Measurements from ENCODE around the gene NCAM2.

NCAM2 gene

GRCh38 chr21:21481239-21481638 is 483.0 kb downstream of the NCAM2 start:
- no peaks in the 10 kb centered on the region for H3K9me3 ChIP-seq (ENCODE audit: control insufficient read depth, low read length)
- H3K27ac ChIP-seq, result no peak overlapping the region
- H3K4me2 ChIP-seq (ENCODE audit: low read length), result no peak overlapping the region
- no peak overlapping the region for H3K4me3 ChIP-seq (ENCODE audit: low read depth, low read length)
- no peaks in the 10 kb centered on the region for H3K36me3 ChIP-seq (ENCODE audit: control insufficient read depth, insufficient read depth, low read length)
- no peak for TF ChIP-seq CTCF (IDR thresholded peaks at IDR 0.05)
- no peaks in the 10 kb centered on the region for H3K4me1 ChIP-seq
- no peak overlapping the region for H3K9ac ChIP-seq
- H3K27me3 ChIP-seq (ENCODE audit: control insufficient read depth, insufficient read depth, low read length), result no peaks in the 10 kb centered on the region
- H3K79me2 ChIP-seq, result no peaks in the 10 kb centered on the region
- no peak overlapping the region for H2AFZ ChIP-seq

GRCh38 chr21:21508859-21509258 is 510.6 kb downstream of the NCAM2 start:
- no peak for TF ChIP-seq CTCF (IDR thresholded peaks at IDR 0.05)
- Histone ChIP-seq H3K36me3 (ENCODE audit: control insufficient read depth, insufficient read depth, low read length) (no peaks in the 10 kb centered on the region), H3K4me2 (ENCODE audit: low read length) (no peak overlapping the region), H3K27me3 (ENCODE audit: control insufficient read depth, insufficient read depth, low read length) (no peaks in the 10 kb centered on the region), H2AFZ (no peak overlapping the region), H3K4me3 (ENCODE audit: low read depth, low read length) (no peak overlapping the region), H3K4me1 (no peaks in the 10 kb centered on the region), H3K9ac (no peak overlapping the region), H3K27ac (no peak overlapping the region), H3K79me2 (no peaks in the 10 kb centered on the region), H3K9me3 (ENCODE audit: control insufficient read depth, low read length) (no peaks in the 10 kb centered on the region)

GRCh38 chr21:21530680-21531079 is 532.5 kb downstream of the NCAM2 start:
- no peaks in the 10 kb centered on the region for H3K79me2 ChIP-seq
- no peak overlapping the region for H3K4me3 ChIP-seq (ENCODE audit: low read depth, low read length)
- H3K9ac ChIP-seq, result no peak overlapping the region
- H3K4me2 ChIP-seq (ENCODE audit: low read length), result no peak overlapping the region
- H3K9me3 ChIP-seq (ENCODE audit: control insufficient read depth, low read length), result no peaks in the 10 kb centered on the region
- no peaks in the 10 kb centered on the region for H3K36me3 ChIP-seq (ENCODE audit: control insufficient read depth, insufficient read depth, low read length)
- no peak overlapping the region for H3K27ac ChIP-seq
- no peaks in the 10 kb centered on the region for H3K4me1 ChIP-seq
- no peak overlapping the region for H2AFZ ChIP-seq
- no peak for TF ChIP-seq CTCF (IDR thresholded peaks at IDR 0.05)
- no peaks in the 10 kb centered on the region for H3K27me3 ChIP-seq (ENCODE audit: control insufficient read depth, insufficient read depth, low read length)

GRCh38 chr21:21547368-21547953 is 549.3 kb downstream of the NCAM2 start:
- Histone ChIP-seq H3K36me3 (ENCODE audit: control insufficient read depth, insufficient read depth, low read length) (no peaks in the 10 kb centered on the region), H3K27me3 (ENCODE audit: control insufficient read depth, insufficient read depth, low read length) (no peaks in the 10 kb centered on the region), H3K9ac (no peak overlapping the region), H3K9me3 (ENCODE audit: control insufficient read depth, low read length) (no peaks in the 10 kb centered on the region), H3K79me2 (no peaks in the 10 kb centered on the region), H3K27ac (no peak overlapping the region), H3K4me1 (no peaks in the 10 kb centered on the region), H3K4me2 (ENCODE audit: low read length) (no peak overlapping the region), H2AFZ (no peak overlapping the region), H3K4me3 (ENCODE audit: low read depth, low read length) (no peak overlapping the region)
- TF ChIP-seq CTCF (IDR thresholded peaks at IDR 0.05), result no peak

GRCh38 chr21:21559285-21560045 is 561.3 kb downstream of the NCAM2 start:
- H3K9me3 ChIP-seq (ENCODE audit: control insufficient read depth, low read length), result no peaks in the 10 kb centered on the region
- TF ChIP-seq CTCF (IDR thresholded peaks at IDR 0.05), result no peak
- H3K4me1 ChIP-seq, result no peaks in the 10 kb centered on the region
- H3K4me3 ChIP-seq (ENCODE audit: low read depth, low read length), result no peak overlapping the region
- no peaks in the 10 kb centered on the region for H3K79me2 ChIP-seq
- H3K9ac ChIP-seq, result no peak overlapping the region
- no peaks in the 10 kb centered on the region for H3K36me3 ChIP-seq (ENCODE audit: control insufficient read depth, insufficient read depth, low read length)
- no peak overlapping the region for H2AFZ ChIP-seq
- H3K27ac ChIP-seq, result no peak overlapping the region
- no peak overlapping the region for H3K4me2 ChIP-seq (ENCODE audit: low read length)
- H3K27me3 ChIP-seq (ENCODE audit: control insufficient read depth, insufficient read depth, low read length), result no peaks in the 10 kb centered on the region

All from parathyroid adenoma (tissue), 2 donors.